ENCODE results near the gene EHMT1. TPM values are rescaled to one million over a fixed set of nuclear protein-coding genes. Genes with fewer than 3 reads are reported as not detected.

EHMT1 gene
- total and polyA plus RNA-seq, 2 of the 13 experiments (the other 11 are each of a cell fraction or from before 2014, with no cell fraction given) = 23.0 to 27.1 TPM

GRCh38 chr9:137685741-137686420, 67.1 kb downstream of the EHMT1 start (continued):
- TF ChIP-seq ATF6 (CRISPR knock-in tag; conservative IDR thresholded peaks at IDR 0.05) (no peak), CBX1 (IDR thresholded peaks at IDR 0.05; ENCODE audit: low read depth) (no peak), ATAD3A (CRISPR knock-in tag; IDR thresholded peaks at IDR 0.05) (no peak), TRIM24 (CRISPR knock-in tag; IDR thresholded peaks at IDR 0.05) (no peak), POGK (CRISPR knock-in tag; conservative IDR thresholded peaks at IDR 0.05) (no peak), TOPORS (CRISPR knock-in tag; IDR thresholded peaks at IDR 0.05) (no peak), SALL1 (CRISPR knock-in tag; IDR thresholded peaks at IDR 0.05) (no peak), PHF8 (CRISPR knock-in tag; IDR thresholded peaks at IDR 0.05) (no peak), GATAD1 (CRISPR knock-in tag; IDR thresholded peaks at IDR 0.05) (no peak)
- TF ChIP-seq, protein P1, sequence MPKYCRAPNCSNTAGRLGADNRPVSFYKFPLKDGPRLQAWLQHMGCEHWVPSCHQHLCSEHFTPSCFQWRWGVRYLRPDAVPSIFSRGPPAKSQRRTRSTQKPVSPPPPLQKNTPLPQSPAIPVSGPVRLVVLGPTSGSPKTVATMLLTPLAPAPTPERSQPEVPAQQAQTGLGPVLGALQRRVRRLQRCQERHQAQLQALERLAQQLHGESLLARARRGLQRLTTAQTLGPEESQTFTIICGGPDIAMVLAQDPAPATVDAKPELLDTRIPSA (CRISPR knock-in tag; IDR thresholded peaks at IDR 0.05; ENCODE audit: borderline replicate concordance) = no peak

Data from HepG2 (cell line).